HG02678 (cell line): ENCODE results near the gene SDSL.

ENCODE experiments used
- ATAC-seq: cut with Tn5 transposase; IDR thresholded peaks from one replicate; pipeline ENCODE4 v1.9.1; 2021; ENCODE audit warnings: mild to moderate bottlenecking, moderate library complexity; ENCODE audit not compliant: unreplicated experiment

The SDSL gene

GRCh38 chr12:113479216-113479589 lies 57.0 kb downstream of the SDSL start:
- ATAC-seq, result no peak

- ATAC-seq, result no peak
Measured at GRCh38 chr12:113479590-113480335, 57.6 kb downstream of the SDSL start.

GRCh38 chr12:113480336-113480971 lies 58.3 kb downstream of the SDSL start:
- ATAC-seq, result no peak

- ATAC-seq, result no peak
Measured at GRCh38 chr12:113482334-113482733, 60.2 kb downstream of the SDSL start.

- no peak for ATAC-seq
Measured at GRCh38 chr12:113485330-113485729, 63.1 kb downstream of the SDSL start.

- ATAC-seq, result no peak
Measured at GRCh38 chr12:113486722-113487121, 64.5 kb downstream of the SDSL start.
